ENCODE measurements around the gene ZNF853.

DNA sequence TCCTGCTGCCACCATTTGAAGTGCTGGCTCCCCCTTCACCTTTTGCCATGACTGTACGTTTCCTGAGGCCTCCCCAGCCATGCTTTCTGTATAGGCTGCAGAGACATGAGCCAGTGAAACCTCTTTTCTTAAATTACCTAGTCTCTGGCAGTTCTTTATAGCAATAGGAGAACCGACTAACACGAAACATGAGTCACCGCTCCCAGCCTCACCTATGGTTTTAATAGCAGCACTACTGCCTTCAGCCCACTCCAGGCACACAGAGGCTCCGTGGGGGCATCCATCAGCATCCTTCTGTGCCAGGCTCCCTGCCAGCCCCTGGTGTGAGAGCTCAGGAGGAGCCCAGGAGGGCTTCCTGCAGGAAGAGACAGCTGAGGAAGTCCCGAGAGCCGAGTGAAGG, 16.2 kb downstream of the ZNF853 start:
- TF ChIP-seq, protein P1, sequence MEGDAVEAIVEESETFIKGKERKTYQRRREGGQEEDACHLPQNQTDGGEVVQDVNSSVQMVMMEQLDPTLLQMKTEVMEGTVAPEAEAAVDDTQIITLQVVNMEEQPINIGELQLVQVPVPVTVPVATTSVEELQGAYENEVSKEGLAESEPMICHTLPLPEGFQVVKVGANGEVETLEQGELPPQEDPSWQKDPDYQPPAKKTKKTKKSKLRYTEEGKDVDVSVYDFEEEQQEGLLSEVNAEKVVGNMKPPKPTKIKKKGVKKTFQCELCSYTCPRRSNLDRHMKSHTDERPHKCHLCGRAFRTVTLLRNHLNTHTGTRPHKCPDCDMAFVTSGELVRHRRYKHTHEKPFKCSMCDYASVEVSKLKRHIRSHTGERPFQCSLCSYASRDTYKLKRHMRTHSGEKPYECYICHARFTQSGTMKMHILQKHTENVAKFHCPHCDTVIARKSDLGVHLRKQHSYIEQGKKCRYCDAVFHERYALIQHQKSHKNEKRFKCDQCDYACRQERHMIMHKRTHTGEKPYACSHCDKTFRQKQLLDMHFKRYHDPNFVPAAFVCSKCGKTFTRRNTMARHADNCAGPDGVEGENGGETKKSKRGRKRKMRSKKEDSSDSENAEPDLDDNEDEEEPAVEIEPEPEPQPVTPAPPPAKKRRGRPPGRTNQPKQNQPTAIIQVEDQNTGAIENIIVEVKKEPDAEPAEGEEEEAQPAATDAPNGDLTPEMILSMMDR (conservative IDR thresholded peaks at IDR 0.05; ENCODE audit: low read length): no peak
- TF ChIP-seq EZH2phosphoT487 (IDR thresholded peaks at IDR 0.05; ENCODE audit: borderline replicate concordance, low read depth, low read length): no peak

Data from OCI-LY7 (cell line).